Mammary epithelial cell (primary cell): ENCODE measurements around the gene NOTCH2.
"Not testable (repeated sequence)": the region's sequence is repeated elsewhere in the genome, so short reads cannot be mapped to it uniquely, and the experiment has no call there.

Experiments
- EZH2 ChIP-seq: IDR thresholded peaks from 2 replicates; pipeline ENCODE4 v1.6.1; 2012; ENCODE audit warnings: low read length, inconsistent platforms, borderline replicate concordance
- TF ChIP-seq, protein P1 (sequence below), 2 donors: IDR thresholded peaks in 1 of 2; conservative IDR thresholded peaks in 1 of 2; 2 replicates each; pipeline ENCODE4 v1.5.1; 2011 to 2012; ENCODE audit warnings: inconsistent platforms in 2 of 2, low read length in 2 of 2, mild to moderate bottlenecking in 2 of 2, control low read depth in 1 of 2, low read depth in 1 of 2; ENCODE audit not compliant: insufficient read depth in 1 of 2; ENCODE audit errors: extremely low read depth in 1 of 2

DNA sequence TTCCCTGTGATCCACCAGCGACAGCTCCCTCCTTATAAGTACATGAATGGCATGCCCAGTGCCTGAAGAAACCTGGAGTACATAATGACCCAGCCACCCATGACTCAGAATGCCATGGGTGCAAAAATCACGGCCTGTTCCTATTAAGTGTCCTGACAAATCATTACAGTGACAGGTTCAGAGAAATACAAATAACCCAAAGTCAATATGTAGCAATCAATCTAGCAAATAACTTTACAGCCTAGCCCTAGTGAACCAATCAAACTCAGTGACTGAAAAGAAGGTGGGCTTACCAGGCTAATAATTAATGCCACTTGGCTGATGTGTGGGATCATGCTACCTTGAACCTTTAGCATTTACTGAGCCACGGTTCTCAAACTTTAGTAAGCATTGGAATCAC, 37.2 kb downstream of the NOTCH2 start:
- TF ChIP-seq, protein P1, sequence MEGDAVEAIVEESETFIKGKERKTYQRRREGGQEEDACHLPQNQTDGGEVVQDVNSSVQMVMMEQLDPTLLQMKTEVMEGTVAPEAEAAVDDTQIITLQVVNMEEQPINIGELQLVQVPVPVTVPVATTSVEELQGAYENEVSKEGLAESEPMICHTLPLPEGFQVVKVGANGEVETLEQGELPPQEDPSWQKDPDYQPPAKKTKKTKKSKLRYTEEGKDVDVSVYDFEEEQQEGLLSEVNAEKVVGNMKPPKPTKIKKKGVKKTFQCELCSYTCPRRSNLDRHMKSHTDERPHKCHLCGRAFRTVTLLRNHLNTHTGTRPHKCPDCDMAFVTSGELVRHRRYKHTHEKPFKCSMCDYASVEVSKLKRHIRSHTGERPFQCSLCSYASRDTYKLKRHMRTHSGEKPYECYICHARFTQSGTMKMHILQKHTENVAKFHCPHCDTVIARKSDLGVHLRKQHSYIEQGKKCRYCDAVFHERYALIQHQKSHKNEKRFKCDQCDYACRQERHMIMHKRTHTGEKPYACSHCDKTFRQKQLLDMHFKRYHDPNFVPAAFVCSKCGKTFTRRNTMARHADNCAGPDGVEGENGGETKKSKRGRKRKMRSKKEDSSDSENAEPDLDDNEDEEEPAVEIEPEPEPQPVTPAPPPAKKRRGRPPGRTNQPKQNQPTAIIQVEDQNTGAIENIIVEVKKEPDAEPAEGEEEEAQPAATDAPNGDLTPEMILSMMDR (conservative IDR thresholded peaks at IDR 0.05 in 1 of 2, IDR thresholded peaks at IDR 0.05 in 1 of 2; ENCODE audit: extremely low read depth in 1 of 2, insufficient read depth in 1 of 2, low read depth in 1 of 2, low read length in 2 of 2) = not testable (repeated sequence)
- not testable (repeated sequence) for TF ChIP-seq EZH2
